Loucy (cell line): Measurements from ENCODE around the gene TTC24.

Source experiments
- EZH2phosphoT487 ChIP-seq: fragments of 200-600 bp; IDR thresholded peaks from 2 replicates; pipeline ENCODE4 v1.6.1; 2018; ENCODE audit warnings: antibody characterized with exemption, mild to moderate bottlenecking, moderate library complexity, borderline replicate concordance
- TF ChIP-seq, protein P1 (sequence below): fragments of 200-600 bp; sonication (generic); conservative IDR thresholded peaks from 2 replicates; pipeline ENCODE4 v1.5.1; 2014; ENCODE audit warnings: mild to moderate bottlenecking, antibody characterized with exemption, low read length

DNA sequence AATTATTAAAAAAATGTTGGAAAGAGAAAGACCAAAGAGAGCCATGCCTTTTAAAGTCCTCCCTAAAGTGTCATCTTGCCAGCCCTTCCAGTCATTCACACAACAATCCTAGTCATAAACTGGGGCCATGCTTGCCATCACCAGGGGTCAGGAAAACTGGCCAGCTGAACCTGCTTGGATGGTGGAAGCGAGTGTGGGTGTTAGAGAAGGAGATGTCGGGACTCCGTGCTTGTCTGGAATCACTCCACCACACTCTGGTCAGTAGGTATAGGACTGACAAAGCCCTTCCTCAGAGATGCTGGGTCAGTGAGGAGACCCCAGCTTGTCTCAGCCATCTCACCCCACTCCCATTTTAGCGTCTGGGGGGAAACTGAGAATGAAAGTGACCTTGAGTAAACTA lies 36.4 kb downstream of the TTC24 start:
- TF ChIP-seq, protein P1, sequence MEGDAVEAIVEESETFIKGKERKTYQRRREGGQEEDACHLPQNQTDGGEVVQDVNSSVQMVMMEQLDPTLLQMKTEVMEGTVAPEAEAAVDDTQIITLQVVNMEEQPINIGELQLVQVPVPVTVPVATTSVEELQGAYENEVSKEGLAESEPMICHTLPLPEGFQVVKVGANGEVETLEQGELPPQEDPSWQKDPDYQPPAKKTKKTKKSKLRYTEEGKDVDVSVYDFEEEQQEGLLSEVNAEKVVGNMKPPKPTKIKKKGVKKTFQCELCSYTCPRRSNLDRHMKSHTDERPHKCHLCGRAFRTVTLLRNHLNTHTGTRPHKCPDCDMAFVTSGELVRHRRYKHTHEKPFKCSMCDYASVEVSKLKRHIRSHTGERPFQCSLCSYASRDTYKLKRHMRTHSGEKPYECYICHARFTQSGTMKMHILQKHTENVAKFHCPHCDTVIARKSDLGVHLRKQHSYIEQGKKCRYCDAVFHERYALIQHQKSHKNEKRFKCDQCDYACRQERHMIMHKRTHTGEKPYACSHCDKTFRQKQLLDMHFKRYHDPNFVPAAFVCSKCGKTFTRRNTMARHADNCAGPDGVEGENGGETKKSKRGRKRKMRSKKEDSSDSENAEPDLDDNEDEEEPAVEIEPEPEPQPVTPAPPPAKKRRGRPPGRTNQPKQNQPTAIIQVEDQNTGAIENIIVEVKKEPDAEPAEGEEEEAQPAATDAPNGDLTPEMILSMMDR: no peak
- no peak for TF ChIP-seq EZH2phosphoT487
